ENCODE results near the gene IPO4.
"Not testable (repeated sequence)": the region's sequence is repeated elsewhere in the genome, so short reads cannot be mapped to it uniquely, and the experiment has no call there.

IPO4 gene, protein sequence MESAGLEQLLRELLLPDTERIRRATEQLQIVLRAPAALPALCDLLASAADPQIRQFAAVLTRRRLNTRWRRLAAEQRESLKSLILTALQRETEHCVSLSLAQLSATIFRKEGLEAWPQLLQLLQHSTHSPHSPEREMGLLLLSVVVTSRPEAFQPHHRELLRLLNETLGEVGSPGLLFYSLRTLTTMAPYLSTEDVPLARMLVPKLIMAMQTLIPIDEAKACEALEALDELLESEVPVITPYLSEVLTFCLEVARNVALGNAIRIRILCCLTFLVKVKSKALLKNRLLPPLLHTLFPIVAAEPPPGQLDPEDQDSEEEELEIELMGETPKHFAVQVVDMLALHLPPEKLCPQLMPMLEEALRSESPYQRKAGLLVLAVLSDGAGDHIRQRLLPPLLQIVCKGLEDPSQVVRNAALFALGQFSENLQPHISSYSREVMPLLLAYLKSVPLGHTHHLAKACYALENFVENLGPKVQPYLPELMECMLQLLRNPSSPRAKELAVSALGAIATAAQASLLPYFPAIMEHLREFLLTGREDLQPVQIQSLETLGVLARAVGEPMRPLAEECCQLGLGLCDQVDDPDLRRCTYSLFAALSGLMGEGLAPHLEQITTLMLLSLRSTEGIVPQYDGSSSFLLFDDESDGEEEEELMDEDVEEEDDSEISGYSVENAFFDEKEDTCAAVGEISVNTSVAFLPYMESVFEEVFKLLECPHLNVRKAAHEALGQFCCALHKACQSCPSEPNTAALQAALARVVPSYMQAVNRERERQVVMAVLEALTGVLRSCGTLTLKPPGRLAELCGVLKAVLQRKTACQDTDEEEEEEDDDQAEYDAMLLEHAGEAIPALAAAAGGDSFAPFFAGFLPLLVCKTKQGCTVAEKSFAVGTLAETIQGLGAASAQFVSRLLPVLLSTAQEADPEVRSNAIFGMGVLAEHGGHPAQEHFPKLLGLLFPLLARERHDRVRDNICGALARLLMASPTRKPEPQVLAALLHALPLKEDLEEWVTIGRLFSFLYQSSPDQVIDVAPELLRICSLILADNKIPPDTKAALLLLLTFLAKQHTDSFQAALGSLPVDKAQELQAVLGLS

DNA sequence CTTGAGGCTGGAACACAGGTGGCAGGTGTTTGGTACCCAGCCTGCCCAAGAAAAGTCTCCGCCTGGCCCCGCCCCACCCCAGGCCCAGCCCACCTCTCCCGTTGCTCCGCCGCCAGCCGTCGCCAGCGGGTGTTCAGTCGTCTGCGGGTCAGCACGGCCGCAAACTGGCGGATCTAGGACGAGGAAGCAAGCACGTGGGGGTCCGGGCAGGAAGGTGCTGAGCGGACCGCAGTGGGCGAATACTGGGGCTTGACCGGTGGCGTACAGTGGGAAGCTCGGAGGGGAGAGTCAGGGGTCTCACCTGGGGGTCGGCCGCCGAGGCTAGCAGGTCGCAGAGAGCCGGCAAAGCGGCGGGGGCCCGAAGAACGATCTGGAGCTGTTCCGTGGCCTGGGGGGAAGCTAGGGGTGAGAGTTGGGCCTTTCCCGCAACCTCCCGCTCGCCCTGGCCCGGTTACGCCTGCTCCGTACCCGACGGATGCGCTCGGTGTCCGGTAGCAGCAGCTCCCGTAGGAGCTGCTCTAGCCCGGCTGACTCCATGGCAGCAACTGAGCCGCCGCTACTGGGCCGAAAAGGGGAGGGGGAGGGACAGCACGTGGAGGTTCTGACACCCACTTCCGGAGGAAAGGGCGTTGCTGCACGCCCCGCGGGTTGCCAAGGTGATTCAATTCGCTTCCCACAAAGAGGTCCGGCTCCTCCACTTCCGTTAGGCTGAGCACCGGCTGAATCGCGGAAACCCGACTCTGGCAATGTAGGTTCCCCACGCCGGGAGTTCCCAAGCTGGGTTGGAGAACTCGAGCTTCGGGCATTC, at the start of gene IPO4:
Gene IPO4 (minus strand): TSS at position 566 of the 808 bp plus-strand sequence. CDS start 29 bp downstream, at position 537.
- DNase-seq (ENCODE audit: low read depth, low spot score): peak; percentile 90

DNA sequence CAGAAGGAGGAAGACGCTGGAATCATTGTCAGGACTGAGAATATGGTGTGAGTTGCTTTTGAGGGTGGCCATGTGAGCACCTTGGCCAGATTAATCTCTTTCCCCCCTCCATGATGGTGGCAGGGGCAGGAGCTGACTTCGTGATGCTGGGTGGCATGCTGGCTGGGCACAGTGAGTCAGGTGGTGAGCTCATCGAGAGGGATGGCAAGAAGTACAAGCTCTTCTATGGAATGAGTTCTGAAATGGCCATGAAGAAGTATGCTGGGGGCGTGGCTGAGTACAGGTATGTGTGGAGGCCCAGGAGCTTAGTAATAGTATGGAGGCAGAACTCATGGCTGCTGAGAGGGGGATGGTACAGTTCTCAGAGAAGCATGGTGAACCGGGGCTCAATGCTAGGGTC, 49.5 kb upstream of the IPO4 start:
- no peak for DNase-seq (ENCODE audit: low read depth, low spot score)

DNA sequence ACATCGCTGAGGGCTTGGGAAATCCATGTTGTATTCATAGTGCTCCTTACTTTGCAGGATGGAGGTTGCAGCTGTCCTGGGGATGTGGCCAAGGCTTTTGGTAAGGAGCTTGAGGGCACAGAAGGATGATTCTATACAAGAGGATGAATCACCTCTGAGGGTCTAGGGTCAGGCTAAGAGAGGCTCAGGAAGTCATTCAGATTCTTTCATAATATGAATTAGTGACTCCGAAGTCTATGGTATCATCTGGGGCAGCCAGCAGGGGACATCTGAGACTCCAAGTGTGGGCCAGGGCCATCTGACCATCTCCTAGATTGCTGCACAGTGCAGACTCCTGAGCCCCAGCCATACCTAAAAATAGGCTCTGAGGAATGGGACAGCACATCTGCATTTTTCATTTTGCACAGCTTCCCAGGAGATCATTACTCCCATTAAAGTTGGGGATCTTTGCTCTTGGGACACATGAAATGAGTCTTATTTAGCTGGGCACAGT, 48.9 kb upstream of the IPO4 start:
- DNase-seq (ENCODE audit: low read depth, low spot score): no peak

DNA sequence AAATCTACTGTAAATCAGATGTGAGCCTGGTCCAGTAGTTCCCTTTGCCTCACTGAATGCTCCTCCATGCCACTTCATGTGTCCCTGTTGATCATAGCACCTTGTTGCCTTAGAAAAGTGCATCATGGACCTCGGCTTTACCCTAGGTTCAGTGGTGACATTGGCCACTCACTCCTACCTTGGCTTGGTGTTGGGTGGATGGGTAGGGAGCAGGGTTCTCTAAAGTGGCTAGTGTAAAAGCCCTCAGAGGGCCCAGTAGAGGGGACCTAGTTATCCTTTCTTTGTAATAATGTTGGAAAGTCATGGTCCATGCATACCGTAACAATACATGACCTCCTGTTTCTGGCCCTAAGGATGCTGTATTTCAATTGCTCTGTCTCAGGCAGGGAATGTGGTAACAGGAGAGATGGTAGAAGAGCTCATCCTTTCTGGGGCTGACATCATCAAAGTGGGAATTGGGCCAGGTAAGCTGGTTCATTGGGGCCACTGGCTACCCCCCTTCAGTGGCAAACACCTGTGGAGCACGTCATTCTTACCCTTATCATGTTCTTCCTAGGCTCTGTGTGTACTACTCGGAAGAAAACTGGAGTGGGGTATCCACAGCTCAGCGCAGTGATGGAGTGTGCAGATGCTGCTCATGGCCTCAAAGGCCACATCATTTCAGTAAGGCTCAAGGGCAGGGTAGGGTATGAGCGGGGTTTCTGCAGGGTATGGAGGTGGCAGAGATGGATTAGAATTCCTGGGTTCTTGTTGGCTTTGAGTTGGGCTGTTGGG, 48.3 kb upstream of the IPO4 start:
- no peak for DNase-seq (ENCODE audit: low read depth, low spot score)

DNA sequence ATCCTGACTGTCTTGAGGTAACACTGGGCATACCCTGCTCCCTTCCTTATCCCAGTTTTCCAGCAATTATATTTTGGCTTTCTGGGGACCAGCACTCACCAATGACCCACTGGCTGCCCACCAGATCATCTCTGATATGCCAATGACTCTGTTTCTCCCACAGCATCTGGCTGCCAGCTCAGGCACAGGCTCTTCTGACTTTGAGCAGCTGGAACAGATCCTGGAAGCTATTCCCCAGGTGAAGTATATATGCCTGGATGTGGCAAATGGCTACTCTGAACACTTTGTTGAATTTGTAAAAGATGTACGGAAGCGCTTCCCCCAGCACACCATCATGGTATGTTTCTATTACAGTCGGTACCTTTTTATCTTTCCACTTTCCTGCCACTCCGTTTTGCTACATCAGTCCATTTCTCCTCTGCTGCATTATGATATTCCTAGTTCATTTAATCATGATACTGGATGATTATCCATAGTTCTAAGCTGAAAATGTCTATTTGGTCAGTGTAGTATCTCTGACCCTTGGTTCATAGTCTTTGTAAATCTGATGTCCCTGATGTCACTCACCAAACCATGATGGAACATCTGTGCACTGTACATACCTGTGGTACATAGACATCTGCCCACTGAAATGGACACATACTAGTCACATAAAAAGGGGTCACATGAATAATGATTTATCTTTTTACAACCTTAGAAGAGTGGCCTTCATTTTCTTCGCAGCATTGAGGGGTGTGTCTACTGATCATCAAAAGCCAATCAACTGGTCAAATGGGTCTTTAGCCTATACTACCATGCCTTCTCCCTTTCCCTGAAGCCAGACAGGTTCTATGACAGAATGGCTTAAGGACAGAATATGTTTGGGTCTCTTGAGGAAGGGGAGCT, 47.4 kb upstream of the IPO4 start:
- DNase-seq (ENCODE audit: low read depth, low spot score): no peak

DNA sequence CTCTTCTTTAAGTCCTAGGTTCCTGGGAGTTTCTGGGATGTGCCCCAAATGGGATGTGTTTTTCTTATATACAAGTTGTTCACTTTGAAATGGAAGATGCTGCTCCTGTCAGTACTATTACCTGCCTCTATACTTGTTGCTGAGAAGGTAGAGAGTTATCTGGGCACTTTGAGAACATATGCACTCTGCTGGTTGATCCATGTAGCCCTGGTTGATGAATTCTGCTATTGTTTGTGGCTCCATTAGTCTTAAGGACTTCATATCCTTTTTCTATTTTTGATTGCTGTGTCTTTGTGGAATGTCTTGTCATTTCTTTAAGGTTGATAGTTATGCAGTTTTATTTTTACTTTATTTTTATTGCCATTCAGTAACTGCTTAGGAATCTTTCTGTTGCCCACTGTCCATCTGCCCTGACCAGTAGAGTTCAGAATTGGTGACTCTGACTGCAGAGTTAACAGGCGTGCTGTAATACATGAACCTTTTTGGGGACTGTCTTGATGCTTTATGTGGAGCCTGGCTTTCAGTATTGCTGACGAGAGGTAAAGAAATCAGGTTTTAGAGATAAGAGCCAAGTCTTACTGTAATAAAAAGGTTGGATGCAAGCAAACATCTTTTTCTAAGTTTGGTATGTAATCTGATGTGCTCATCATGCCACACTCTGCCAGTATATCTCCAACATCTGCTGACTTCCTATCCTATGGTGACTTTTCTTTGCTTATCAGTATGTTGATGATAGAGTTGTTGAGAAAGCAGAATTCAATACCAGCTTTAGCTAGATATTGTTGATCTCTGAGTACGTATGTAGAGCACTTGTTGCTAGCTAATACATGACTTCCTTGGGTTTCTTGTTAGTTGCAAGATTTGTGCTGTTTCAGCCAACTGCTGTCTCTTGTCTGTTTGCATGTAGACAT, 45.7 kb upstream of the IPO4 start:
- no peak for DNase-seq (ENCODE audit: low read depth, low spot score)

DNA sequence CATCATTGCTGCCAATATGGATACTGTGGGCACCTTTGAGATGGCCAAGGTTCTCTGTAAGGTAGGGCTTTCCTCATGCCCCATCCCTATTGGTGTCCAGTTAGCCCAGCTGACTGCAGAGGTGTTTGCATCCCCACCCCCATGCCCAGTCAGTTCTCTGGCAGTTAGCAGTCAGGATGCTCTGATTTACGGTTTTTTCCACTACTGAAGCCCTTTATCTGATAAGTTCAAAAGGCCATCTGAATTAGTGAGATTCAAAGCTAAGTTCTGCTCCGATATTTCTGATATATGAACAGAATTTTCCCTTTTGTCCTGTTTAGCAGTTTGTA, 44.9 kb upstream of the IPO4 start:
- no peak for DNase-seq (ENCODE audit: low read depth, low spot score)

DNA sequence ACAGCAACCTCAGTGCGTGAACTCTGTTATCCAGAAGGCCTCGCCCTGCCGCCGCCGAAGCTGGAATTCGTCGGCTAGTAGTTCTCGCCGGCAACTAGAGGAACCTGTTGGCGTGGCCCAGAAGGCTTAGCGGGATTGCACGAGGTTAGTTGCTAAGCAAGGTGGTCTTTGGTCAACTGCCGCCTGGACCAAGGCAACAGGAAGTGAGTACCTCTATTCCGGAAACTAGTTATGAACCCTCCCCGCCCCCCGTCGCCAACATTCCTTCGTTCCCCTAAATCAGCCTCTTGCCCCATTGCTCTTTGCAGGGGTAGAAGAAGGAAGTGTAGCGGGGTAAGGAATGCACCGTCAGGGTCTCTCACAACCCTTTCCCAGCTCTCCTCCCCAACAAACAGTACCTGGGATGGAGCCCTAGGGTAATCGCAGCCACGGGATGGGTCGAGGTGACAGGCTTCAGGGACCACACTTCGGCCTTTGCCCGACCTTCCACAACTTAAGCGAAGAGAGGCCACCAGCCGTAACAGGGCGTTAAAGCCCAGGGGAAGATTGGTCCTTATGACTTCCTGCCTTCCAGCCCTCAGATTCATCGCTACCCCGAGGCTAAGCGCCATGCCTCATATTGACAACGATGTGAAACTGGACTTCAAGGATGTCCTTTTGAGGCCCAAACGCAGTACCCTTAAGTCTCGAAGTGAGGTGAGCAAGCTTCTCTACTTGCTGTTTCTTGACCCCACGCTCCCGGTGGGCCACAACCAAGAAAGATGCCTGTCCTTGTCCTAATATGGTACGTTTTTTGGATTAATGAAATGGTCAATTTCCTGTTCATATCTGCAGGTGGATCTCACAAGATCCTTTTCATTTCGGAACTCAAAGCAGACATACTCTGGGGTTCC, 44.3 kb upstream of the IPO4 start, which contains the start of gene GMPR2:
Gene GMPR2 (plus strand): TSS at position 285 of the 893 bp plus-strand sequence. CDS start 325 bp downstream, at position 610.
- no peak for DNase-seq (ENCODE audit: low read depth, low spot score)

DNA sequence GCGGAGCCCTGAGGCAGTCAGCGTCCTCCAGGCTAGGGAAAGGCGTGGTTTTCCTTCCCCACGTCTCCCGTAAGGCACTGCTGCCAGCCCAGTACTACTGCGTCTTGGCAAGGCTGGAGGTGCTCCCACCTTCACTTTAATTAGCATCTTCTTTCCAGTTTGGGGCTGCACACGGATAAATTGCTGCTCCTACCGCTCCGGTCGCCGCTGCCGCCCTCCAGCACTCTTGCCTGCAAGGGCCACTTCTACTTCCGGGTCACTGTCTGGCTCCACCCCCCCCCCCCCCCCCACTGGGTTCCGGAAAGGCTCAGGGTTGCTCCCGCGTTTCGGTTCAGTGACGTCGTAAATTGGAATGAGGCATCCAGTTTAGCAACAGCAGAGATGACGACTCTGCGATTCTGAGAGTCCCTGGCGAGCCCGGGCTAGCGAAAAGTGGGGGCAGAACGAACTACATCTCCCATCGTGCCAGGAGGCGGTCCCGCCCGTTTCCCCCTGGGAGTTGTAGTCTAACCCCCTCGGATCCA, 43.6 kb upstream of the IPO4 start, which contains the start of gene NEDD8:
Gene NEDD8 (minus strand): TSS at position 247 of the 524 bp plus-strand sequence. CDS start 100 bp downstream, at position 147.
- peak; percentile 74 for DNase-seq (ENCODE audit: low read depth, low spot score)

DNA sequence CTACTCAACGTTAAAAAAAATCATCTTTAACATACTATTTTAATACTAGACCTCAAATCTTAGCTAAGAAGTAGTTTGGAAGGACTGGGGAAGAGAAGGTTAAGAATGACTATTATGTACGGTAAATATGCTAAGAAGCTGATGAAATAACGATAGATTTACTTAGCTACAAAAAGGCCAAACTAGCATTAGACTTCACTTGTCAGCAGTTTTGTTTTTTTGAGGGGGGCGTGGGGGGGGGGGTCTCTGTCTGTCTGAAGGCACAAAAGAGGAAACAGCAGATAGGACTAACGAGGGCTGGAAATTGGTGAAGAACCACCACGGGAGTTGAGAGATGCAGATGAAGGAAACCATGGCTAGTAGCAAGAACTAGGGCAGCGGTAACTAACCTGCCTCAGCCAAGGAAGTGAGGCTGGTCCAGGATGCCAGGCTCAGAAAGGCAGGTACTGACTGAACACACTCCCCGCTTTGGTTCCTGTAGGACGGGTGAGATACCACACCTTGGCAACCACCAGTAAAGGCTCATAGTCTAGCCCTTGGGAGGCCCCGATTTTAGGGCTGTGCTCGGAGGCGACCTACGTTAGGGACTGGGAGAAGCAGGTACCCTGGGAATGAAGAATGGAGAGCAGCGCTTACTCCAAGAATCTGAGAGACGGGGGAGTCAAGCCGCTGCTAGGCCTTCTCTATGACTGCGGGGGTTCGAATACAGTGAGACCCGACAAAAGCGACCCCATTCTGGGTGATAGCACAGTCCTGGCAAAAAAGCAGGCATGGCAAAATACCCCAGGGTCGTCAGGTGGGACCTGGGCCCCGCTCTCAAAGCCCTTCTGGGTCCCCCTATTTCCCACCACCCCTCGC, 42.9 kb upstream of the IPO4 start:
- no peak for DNase-seq (ENCODE audit: low read depth, low spot score)

DNA sequence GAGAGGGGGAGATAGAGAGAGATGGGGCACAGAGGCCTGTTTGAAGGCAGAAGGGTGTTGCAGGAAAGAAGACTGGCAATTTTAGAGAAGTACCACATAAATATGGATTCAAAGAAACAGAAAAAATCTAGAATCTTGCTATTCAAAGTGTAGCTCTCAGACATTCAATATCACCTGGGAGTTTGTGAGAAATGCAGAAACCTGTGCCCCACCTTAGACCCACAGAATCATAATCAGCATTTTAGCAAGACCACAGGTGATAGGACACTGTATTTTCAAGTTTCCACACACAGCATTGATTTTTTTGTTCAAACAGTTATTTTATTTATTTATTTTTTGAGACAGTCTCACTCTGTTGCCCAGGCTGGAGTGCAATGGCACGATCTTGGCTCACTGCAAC, 40.3 kb upstream of the IPO4 start:
- DNase-seq (ENCODE audit: low read depth, low spot score): no peak

DNA sequence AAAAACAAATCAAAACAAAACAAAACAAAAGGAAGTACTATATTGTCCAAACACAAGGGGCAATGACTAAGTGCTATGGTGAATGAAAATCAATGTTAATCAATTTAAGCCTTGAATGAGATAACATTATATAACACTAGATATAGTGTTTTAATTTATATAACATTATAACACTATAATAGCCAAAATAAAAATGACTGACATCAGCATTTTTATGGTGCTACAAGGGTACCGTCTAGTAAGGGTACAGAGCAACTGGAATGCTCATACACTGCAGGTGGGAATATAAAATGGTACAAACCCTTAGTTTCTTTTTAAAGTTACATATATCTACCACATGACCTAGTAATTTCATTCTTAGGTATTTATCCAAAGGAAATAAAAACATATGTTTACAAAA, 37.9 kb upstream of the IPO4 start:
- DNase-seq (ENCODE audit: low read depth, low spot score): no peak

DNA sequence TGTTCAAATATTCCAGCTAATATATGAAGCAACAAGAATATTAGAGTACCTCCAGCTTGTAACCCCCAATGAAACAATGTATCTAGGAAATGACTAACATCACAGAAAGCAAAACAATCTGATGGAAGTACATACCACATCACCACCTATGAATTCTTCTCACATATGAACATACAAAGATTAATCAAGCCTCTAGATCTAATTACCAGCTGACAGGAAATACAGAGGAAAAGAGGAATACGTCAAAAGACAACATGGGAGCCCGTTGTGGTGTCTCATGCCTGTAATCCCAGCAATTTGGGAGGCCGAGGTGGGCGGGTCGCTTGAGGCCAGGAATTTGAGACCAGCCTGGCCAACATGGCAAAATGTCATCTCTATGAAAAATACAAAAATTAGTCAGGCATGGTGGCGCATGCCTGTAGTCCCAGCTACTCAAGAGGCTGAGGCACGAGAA, 36.0 kb upstream of the IPO4 start:
- no peak for DNase-seq (ENCODE audit: low read depth, low spot score)

DNA sequence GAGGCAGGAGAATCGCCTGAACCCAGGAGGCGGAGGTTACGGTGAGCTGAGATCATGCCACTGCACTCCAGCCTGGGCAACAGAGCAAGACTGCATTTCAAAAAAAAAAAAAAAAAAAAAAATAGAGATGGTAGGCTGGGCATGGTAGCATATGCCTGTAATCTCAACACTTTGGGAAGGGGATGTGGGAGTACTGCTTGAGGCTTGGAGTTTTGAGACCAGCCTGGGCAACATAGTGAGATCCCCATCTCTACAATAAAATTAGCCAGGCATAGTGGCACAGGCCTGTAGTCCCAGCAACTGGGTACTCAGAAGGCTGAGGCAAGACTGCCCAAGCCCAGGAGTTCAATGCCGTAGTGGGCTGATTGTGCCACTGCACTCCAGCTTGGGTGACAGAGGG, 34.4 kb upstream of the IPO4 start:
- DNase-seq (ENCODE audit: low read depth, low spot score): not testable (repeated sequence)

DNA sequence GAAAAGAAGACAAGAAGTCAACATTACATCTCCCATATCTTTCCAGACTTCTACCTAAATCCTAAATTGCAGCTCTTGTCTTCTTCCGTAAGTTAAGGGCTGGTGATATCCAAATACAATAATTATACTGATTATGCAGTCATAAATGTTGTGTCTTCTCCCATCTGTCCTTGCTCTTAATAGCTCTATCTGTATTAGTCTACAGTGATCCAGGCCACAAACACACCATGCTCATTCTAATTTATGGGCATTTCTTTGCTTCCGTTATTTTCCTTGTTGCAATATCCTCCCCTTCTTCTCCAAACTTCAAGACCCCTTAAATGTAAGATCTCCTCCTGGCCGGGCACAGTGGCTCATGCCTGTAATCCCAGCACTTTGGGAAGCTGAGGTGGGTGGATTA, 30.9 kb upstream of the IPO4 start:
- DNase-seq (ENCODE audit: low read depth, low spot score): no peak

DNA sequence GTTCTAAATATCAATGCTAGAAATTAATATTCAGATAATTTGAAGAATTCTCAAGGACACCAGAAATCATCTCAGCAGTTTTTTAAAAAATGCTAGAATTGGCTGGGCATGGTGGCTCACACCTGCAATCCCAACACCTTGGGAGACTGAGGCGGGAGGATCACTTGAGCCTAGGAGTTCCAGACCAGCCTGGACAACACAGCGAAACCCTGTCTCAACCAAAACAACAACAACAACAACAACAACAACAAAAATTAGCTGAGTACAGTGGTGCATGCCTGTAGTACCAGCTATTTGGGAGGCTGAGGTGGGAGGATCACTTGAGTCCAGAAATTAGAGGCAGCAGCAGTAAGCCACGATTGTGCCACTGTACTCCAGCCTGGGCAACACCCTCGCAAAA, 30.5 kb upstream of the IPO4 start:
- DNase-seq (ENCODE audit: low read depth, low spot score): no peak

Measured in activated naive CD8-positive, alpha-beta T cell treated with anti-CD3 and anti-CD28 coated beads, Interleukin-2, amount 50 U/mL, for 16 hours (primary cell).